ENCODE results near the gene LSAMP. TPM values are rescaled to one million over a fixed set of nuclear protein-coding genes. Genes with fewer than 3 reads are reported as not detected.
A peak's percentile ranks its signal among the peaks of the same experiment; 100 is the strongest.

LSAMP gene
- total and polyA plus RNA-seq, 7 donors = 0.23 to 47.1 (median 22.9) TPM

- Histone ChIP-seq H3K36me3 (no peaks in the 10 kb centered on the region), H3K4me1 (peaks cover 0 to 23% (median 13%) of the 10 kb centered on the region in 4 donors), H3K9me3 (no peaks in the 10 kb centered on the region), H3K27me3 (no peaks in the 10 kb centered on the region), H3K27ac (no peak overlapping the region), H3K4me3 (no peak overlapping the region)
- DNase-seq = no peak
- TF ChIP-seq CTCF (IDR thresholded peaks at IDR 0.05) (no peak), EP300 (IDR thresholded peaks at IDR 0.05) (no peak), POLR2AphosphoS5 (IDR thresholded peaks at IDR 0.05) (no peak), POLR2A (IDR thresholded peaks at IDR 0.05) (no peak)
- WGBS, 2 donors = 70 to 79% methylated on average over 1 of the region's 1 CpG
- intact Hi-C loops (cut with DNase I) = loop anchor here (5.0 kb wide), 1 partner anchor 105 kb away; no protein-coding TSS in a partner anchor
Measured at GRCh38 chr3:116337229-116337628, 108.1 kb downstream of the LSAMP start.

GRCh38 chr3:116331380-116331779 lies 113.9 kb downstream of the LSAMP start:
- WGBS, 2 donors = 90% methylated on average over 1 of the region's 1 CpG
- TF ChIP-seq CTCF (IDR thresholded peaks at IDR 0.05) (no peak), POLR2AphosphoS5 (IDR thresholded peaks at IDR 0.05) (no peak), EP300 (IDR thresholded peaks at IDR 0.05) (no peak)
- no peak overlapping the region for H3K4me3 ChIP-seq
- no peak overlapping the region for H3K27ac ChIP-seq
- H3K36me3 ChIP-seq = no peaks in the 10 kb centered on the region
- H3K9me3 ChIP-seq = no peaks in the 10 kb centered on the region
- H3K27me3 ChIP-seq = no peaks in the 10 kb centered on the region
- no peak for DNase-seq
- intact Hi-C loops (cut with DNase I) = no loop called here
- H3K4me1 ChIP-seq = peaks cover 0 to 8% (median 7%) of the 10 kb centered on the region in 4 donors

- no peak for DNase-seq
- WGBS, 2 donors = 85 to 88% methylated on average over 2 of the region's 2 CpGs
- Histone ChIP-seq H3K4me1 (peaks cover 0 to 31% (median 16%) of the 10 kb centered on the region in 4 donors), H3K9me3 (no peaks in the 10 kb centered on the region), H3K4me3 (no peak overlapping the region), H3K36me3 (no peaks in the 10 kb centered on the region), H3K27ac (no peak overlapping the region), H3K27me3 (no peaks in the 10 kb centered on the region)
- TF ChIP-seq EP300 (IDR thresholded peaks at IDR 0.05) (no peak), POLR2AphosphoS5 (IDR thresholded peaks at IDR 0.05) (no peak), POLR2A (IDR thresholded peaks at IDR 0.05) (no peak), CTCF (IDR thresholded peaks at IDR 0.05) (no peak)
- intact Hi-C loops (cut with DNase I) = no loop called here
Measured at GRCh38 chr3:116322750-116323375, 122.4 kb downstream of the LSAMP start.

GRCh38 chr3:116318370-116318769 lies 126.9 kb downstream of the LSAMP start:
- 71 to 86% methylated on average over 1 of the region's 1 CpG for WGBS, 2 donors
- Histone ChIP-seq H3K9me3 (no peaks in the 10 kb centered on the region), H3K27ac (no peak overlapping the region), H3K36me3 (no peaks in the 10 kb centered on the region), H3K4me1 (peaks cover 0 to 39% (median 30%) of the 10 kb centered on the region in 4 donors), H3K27me3 (no peaks in the 10 kb centered on the region), H3K4me3 (no peak overlapping the region)
- no peak for DNase-seq
- TF ChIP-seq CTCF (IDR thresholded peaks at IDR 0.05) = no peak
- no peak for TF ChIP-seq EP300 (IDR thresholded peaks at IDR 0.05)
- no peak for TF ChIP-seq POLR2A (IDR thresholded peaks at IDR 0.05)
- no peak for TF ChIP-seq POLR2AphosphoS5 (IDR thresholded peaks at IDR 0.05)
- intact Hi-C loops (cut with DNase I) = no loop called here

GRCh38 chr3:116316771-116317170 lies 128.5 kb downstream of the LSAMP start:
- Histone ChIP-seq H3K27ac (peak overlapping the region in 2 of 4 donors; percentile 19 to 26), H3K4me3 (no peak overlapping the region), H3K36me3 (no peaks in the 10 kb centered on the region), H3K4me1 (peaks cover 0 to 35% (median 29%) of the 10 kb centered on the region in 4 donors), H3K9me3 (no peaks in the 10 kb centered on the region), H3K27me3 (no peaks in the 10 kb centered on the region)
- intact Hi-C loops (cut with DNase I) = no loop called here
- no peak for TF ChIP-seq POLR2AphosphoS5 (IDR thresholded peaks at IDR 0.05)
- TF ChIP-seq CTCF (IDR thresholded peaks at IDR 0.05) = no peak
- TF ChIP-seq EP300 (IDR thresholded peaks at IDR 0.05) = no peak
- TF ChIP-seq POLR2A (IDR thresholded peaks at IDR 0.05) = no peak
- peak; percentile 71 for DNase-seq
- WGBS, 2 donors = 90 to 91% methylated on average over 3 of the region's 3 CpGs

Data from sigmoid colon (tissue), 7 donors.